Caki2 (cell line): ENCODE results near the gene PAOX. TPM values are rescaled to one million over a fixed set of nuclear protein-coding genes. Genes with fewer than 3 reads are reported as not detected.
A peak's percentile ranks its signal among the peaks of the same experiment; 100 is the strongest.

Experiments
- DNase-seq: peaks from one replicate; pipeline ENCODE4 v3.0.0-alpha.2; 2015; ENCODE audit warnings: low read depth
- in situ Hi-C: cut with HindIII; loops from 2 replicates; pipeline ENCODE4 v1.10.0; 2016; ENCODE audit warnings: low sequenced_read_pairs, low pct_unique_long_range_greater_than_20kb, mixed read lengths
- total RNA-seq: library from RNA; depleted of rRNA; stranded (reverse); fragments of >200 nt; shearing (Covaris generic); gene quantifications from 2 replicates; pipeline ENCODE4 v1.2.3, GENCODE V29; 2014; ENCODE audit warnings: low replicate concordance

PAOX gene
- total RNA-seq, 1 experiment from 2014 or later, result 12.1 TPM

DNA sequence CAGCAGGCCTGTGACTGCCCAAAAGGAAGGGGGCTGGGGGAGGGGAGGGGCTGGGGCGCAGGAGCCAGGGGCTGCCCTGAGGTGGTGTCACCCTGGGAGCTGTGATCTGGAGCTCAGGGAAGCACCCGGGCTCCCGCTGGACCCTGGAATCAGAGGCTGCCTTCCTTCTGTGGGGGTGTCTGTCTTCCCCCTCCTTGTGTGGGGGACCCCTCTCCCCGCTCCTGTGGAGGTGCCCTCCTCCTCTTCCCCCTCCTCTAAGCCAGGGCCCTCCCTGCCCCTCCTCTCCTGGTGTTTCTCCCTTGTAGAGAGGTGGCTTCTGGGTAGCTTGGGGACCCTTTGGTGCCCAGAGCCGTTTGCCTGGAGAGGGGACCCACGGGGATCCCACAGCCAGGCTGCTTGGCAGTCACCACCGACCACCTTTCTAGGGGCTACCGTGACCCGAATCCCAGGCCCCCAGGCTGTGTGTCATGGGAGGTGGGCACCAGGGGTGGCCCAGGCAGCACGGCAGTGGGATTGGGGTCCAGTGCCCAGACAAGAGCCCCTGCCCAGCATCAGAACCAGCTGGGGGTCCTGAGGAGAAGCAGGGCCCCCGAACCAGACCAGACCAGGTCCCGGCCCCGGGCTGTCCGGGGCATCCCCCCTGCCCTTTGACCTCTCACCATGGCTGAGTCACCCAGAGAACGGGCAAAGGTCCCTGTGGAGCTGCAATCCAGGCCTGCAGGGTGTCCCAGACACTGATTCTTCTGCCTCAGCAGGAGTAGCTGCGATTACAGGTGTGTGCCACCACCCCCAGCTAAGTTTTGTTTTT lies 31.1 kb upstream of the PAOX start:
- in situ Hi-C loops, result no loop called here

GRCh38 chr10:133349160-133349568 lies 29.9 kb upstream of the PAOX start:
- in situ Hi-C loops, result no loop called here
- no peak for DNase-seq

More for the DNA sequence above, 31.1 kb upstream of the PAOX start:
- no peak for DNase-seq

DNA sequence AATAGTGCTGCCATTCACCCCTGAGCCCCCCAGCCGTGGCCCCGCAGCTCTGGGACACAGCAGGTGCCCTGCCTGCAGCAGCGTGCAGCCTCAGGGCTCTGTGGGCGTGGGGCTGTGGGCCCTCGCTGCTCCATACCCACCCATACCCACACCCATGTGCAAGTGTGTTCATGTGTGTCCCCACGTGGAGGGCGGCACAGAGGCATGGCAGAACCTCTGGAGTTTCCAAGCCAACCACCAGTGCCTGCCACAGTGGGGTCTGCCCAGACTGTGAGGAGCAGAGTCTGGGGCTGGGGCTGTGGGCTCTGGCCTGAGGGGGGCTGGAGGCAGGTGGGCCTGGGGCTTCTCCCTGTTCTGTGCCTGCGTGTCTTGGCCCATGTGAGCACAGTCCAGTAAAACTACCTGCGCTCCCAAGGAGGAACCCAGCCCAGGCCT lies 29.5 kb upstream of the PAOX start:
- DNase-seq, result no peak

GRCh38 chr10:133350283-133350949 lies 28.6 kb upstream of the PAOX start:
- DNase-seq, result no peak

More for the DNA sequence above, 29.5 kb upstream of the PAOX start:
- in situ Hi-C loops, result no loop called here

GRCh38 chr10:133350950-133351329 lies 28.1 kb upstream of the PAOX start:
- no peak for DNase-seq
- in situ Hi-C loops, result no loop called here

More at GRCh38 chr10:133350283-133350949, 28.6 kb upstream of the PAOX start:
- in situ Hi-C loops, result no loop called here

DNA sequence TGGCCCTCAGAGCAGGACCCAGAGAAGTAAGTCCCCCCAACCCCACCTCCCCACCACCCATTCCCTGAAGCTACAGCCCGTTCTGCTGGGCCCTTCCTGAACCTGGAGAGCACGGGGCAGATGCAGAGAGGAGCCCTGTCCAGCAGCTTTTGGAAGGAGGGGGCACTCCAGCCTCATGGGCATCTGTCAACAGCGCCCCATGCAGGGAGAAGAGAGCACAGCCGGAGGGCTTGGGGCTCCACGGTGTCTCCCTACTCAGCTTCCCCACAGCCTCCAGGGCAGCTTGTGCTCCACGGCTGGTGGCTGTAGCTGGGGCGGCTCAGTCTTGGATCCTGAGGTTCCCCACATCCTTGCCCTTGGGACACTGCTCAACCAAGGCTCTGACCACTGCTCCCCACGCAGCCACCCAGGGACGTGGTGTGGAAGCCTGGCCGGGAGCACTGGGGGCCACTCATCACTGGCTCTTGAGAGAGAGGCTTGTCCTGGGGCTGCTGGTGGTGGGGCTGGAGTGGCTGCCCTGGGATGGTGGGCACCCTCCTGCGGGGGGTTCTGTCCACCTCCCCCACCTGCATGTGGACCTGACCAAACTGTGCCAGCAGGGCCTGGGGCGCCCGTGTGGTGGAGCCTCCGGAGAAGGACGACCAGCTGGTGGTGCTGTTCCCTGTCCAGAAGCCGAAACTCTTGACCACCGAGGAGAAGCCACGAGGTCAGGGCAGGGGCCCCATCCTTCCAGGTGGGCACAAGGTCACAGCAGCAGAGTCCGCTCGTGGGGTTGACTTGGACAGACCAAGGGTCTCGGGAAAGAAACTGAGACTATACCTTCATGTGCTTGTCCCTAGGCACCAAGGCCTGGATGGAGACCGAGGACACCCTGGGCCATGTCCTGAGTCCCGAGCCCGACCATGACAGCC lies 27.4 kb upstream of the PAOX start:
- DNase-seq, result no peak
- in situ Hi-C loops, result no loop called here

- no peak for DNase-seq
- in situ Hi-C loops, result no loop called here
These were observed 25.7 kb upstream of the PAOX start for GRCh38 chr10:133353202-133353959.

- DNase-seq, result no peak
- in situ Hi-C loops, result no loop called here
These were observed 25.0 kb upstream of the PAOX start for GRCh38 chr10:133353988-133354605.

GRCh38 chr10:133354672-133355240 lies 24.3 kb upstream of the PAOX start:
- no peak for DNase-seq
- in situ Hi-C loops, result no loop called here

GRCh38 chr10:133355266-133355665 lies 23.8 kb upstream of the PAOX start:
- in situ Hi-C loops, result no loop called here
- no peak for DNase-seq

- in situ Hi-C loops, result no loop called here
- no peak for DNase-seq
These were observed 23.1 kb upstream of the PAOX start for GRCh38 chr10:133355991-133356390.

DNA sequence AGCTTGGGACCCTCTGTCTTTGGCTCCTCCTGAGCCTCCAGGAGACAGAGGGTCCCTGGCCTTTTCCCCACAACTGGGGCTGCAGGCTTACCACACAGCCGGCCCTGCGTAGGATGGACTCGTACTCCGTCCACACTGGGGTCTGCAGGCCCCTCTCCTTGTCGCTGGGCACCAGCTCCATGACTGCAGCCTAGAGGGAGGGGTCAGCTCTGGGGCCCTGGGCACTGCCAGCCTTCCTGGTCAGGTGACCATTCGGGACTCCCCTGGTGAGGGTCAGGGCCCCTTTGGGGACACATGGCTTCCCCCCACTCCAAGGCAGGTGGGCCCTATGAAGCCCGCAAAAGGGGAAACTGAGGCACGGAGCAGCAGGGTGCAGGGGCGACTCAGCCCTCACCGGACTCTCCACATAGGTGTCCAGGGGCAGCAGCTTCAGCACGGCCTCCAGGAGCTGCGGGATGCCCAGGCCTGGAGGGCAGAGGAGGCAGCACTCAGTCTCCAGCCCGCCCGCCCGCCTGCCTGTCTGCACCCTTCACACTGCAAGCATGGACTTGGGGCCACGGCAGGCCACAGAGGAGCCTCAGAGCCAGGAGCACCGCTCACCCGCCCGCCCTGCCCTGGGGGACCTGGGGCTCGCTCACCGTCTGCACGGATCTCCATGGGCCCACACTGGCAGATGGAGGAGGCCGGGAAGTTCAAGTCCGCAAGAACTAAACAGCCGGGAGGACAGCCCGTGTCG lies 22.3 kb upstream of the PAOX start:
- no peak for DNase-seq
- in situ Hi-C loops, result no loop called here

GRCh38 chr10:133357285-133358161 lies 21.5 kb upstream of the PAOX start, which contains the start of gene FUOM:
Gene FUOM (minus strand): TSS chr10:133358019. CDS start chr10:133358007, 12 bp downstream.
- in situ Hi-C loops, result no loop called here
- peak; percentile 54 for DNase-seq

DNA sequence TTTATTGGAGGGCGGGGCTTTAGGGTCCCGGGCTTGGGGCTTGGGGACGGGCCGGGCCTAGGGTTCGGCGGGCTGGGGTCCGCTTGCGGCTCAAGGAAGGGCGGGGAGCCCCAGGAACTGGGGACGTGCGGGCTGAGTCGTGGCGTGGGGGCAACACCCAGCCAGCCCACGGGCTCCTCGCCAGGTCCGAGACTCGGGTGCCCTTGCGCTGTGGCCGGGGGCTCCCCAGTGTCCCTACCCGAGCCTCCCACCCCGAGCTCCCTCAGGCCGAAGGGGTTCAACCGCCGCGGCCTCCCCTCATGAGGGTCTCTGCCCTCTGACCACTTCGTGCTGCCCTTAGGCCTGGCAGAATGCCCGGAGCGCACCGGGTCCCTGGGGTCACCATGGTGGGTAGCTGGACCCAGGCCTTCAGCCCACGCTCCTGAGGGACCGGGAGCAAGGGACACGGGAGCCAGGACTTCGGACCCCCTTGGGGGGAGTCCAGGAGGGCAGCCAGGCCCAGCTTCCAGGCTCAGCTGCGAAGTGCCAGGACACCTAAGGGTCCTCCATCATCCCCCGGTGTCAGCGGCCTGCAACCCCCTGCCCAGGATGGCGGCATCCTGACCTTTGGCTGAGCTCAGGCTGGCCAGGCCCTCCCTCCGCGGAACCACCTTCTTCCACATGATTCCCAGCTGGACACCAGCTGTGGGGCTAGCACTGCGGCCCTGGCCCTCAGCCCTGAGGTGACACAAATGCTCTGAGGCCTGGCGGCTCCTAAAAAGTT lies 20.7 kb upstream of the PAOX start:
- in situ Hi-C loops, result no loop called here
- DNase-seq, result no peak

GRCh38 chr10:133358925-133359310 lies 20.1 kb upstream of the PAOX start:
- no peak for DNase-seq
- in situ Hi-C loops, result no loop called here
